RWPE2 (cell line): ENCODE results near the gene ATP9A.
"Not testable (repeated sequence)": the region's sequence is repeated elsewhere in the genome, so short reads cannot be mapped to it uniquely, and the experiment has no call there.

Source experiments
- ATAC-seq: fragments of 200-7000 bp; cut with Tn5 transposase; 3 replicates; pipeline ENCODE4 v1.9.1; 2021; ENCODE audit warnings: low read depth
- DNase-seq: peaks from one replicate; pipeline ENCODE4 v3.0.0-alpha.2; 2020; ENCODE audit warnings: low spot score
- H3K27ac ChIP-seq: fragments of 450-650 bp; 2 replicates; pipeline ENCODE4 v1.5.1; 2017; ENCODE audit warnings: mild to moderate bottlenecking; ENCODE audit not compliant: poor library complexity, severe bottlenecking
- H3K27me3 ChIP-seq: fragments of 250-450 bp; sonication (Bioruptor Pico); 2 replicates; pipeline ENCODE4 v1.5.1; 2021; ENCODE audit warnings: mild to moderate bottlenecking, moderate library complexity; ENCODE audit not compliant: insufficient read depth, poor library complexity, severe bottlenecking
- H3K36me3 ChIP-seq: fragments of 250-450 bp; sonication (Bioruptor Pico); 2 replicates; pipeline ENCODE4 v1.5.1; 2020; ENCODE audit warnings: low read depth, mild to moderate bottlenecking, moderate library complexity
- H3K4me1 ChIP-seq: fragments of 250-450 bp; sonication (Bioruptor Pico); 2 replicates; pipeline ENCODE4 v1.5.1; 2021; ENCODE audit warnings: mild to moderate bottlenecking, moderate library complexity; ENCODE audit not compliant: insufficient read depth, poor library complexity, severe bottlenecking
- H3K4me3 ChIP-seq: fragments of 250-450 bp; sonication (Bioruptor Pico); 2 replicates; pipeline ENCODE4 v1.5.1; 2021; ENCODE audit warnings: mild to moderate bottlenecking, moderate library complexity; ENCODE audit not compliant: severe bottlenecking
- H3K9me3 ChIP-seq: fragments of 250-450 bp; sonication (Bioruptor Pico); 2 replicates; pipeline ENCODE4 v1.5.1; 2021; ENCODE audit warnings: mild to moderate bottlenecking, moderate library complexity; ENCODE audit not compliant: severe bottlenecking
- CTCF ChIP-seq: fragments of 450-650 bp; IDR thresholded peaks from one replicate; pipeline ENCODE4 v1.5.1; 2017; ENCODE audit warnings: mild to moderate bottlenecking, moderate library complexity; ENCODE audit not compliant: poor library complexity, severe bottlenecking

The ATP9A gene

GRCh38 chr20:51647674-51648570 is 120.3 kb downstream of the ATP9A start:
- no peak for ATAC-seq
- TF ChIP-seq CTCF: no peak
- Histone ChIP-seq H3K4me1 (peaks cover 15% of the 10 kb centered on the region), H3K27me3 (no peaks in the 10 kb centered on the region), H3K36me3 (no peaks in the 10 kb centered on the region), H3K4me3 (no peak overlapping the region), H3K9me3 (no peaks in the 10 kb centered on the region), H3K27ac (no peak overlapping the region)
- no peak for DNase-seq

- H3K36me3 ChIP-seq, H3K27ac ChIP-seq, H3K4me1 ChIP-seq, H3K4me3 ChIP-seq, DNase-seq, ATAC-seq, H3K27me3 ChIP-seq, H3K9me3 ChIP-seq: not testable (repeated sequence)
Observed at GRCh38 chr20:51643810-51644209, 124.4 kb downstream of the ATP9A start.

- ATAC-seq (no peak), DNase-seq (no peak)
- H3K4me1 ChIP-seq: no peaks in the 10 kb centered on the region
- no peaks in the 10 kb centered on the region for H3K27me3 ChIP-seq
- H3K9me3 ChIP-seq: no peaks in the 10 kb centered on the region
- no peaks in the 10 kb centered on the region for H3K36me3 ChIP-seq
- H3K27ac ChIP-seq: no peak overlapping the region
- no peak overlapping the region for H3K4me3 ChIP-seq
- no peak for TF ChIP-seq CTCF
Observed at GRCh38 chr20:51643390-51643789, 124.8 kb downstream of the ATP9A start.

GRCh38 chr20:51641866-51642265 is 126.3 kb downstream of the ATP9A start:
- ATAC-seq: no peak
- H3K27ac ChIP-seq: no peak overlapping the region
- no peak overlapping the region for H3K4me3 ChIP-seq
- no peaks in the 10 kb centered on the region for H3K9me3 ChIP-seq
- TF ChIP-seq CTCF: no peak
- DNase-seq: no peak
- H3K36me3 ChIP-seq: no peaks in the 10 kb centered on the region
- no peaks in the 10 kb centered on the region for H3K4me1 ChIP-seq
- no peaks in the 10 kb centered on the region for H3K27me3 ChIP-seq

- H3K4me3 ChIP-seq: no peak overlapping the region
- ATAC-seq (no peak), DNase-seq (no peak)
- H3K4me1 ChIP-seq: peaks cover 9% of the 10 kb centered on the region
- H3K9me3 ChIP-seq: no peaks in the 10 kb centered on the region
- no peak overlapping the region for H3K27ac ChIP-seq
- no peak for TF ChIP-seq CTCF
- H3K27me3 ChIP-seq: no peaks in the 10 kb centered on the region
- no peaks in the 10 kb centered on the region for H3K36me3 ChIP-seq
Observed at GRCh38 chr20:51640743-51641142, 127.4 kb downstream of the ATP9A start.
